ENCODE results near the gene UGT1A10.

Gene UGT1A10

GRCh38 chr2:233656443-233656842, 20.2 kb downstream of the UGT1A10 start:
- DNase-seq, result no peak

GRCh38 chr2:233658610-233659009, 22.4 kb downstream of the UGT1A10 start:
- DNase-seq, result no peak

GRCh38 chr2:233663911-233664310, 27.7 kb downstream of the UGT1A10 start:
- no peak for DNase-seq

- no peak for DNase-seq
These were observed 32.5 kb downstream of the UGT1A10 start for GRCh38 chr2:233668605-233669260.

- no peak for DNase-seq
These were observed 35.3 kb downstream of the UGT1A10 start, which contains the start of gene UGT1A9 for GRCh38 chr2:233671290-233672161. UGT1A9 (plus strand) TSS chr2:233671898; CDS start chr2:233671935, 37 bp downstream.

- no peak for DNase-seq
These were observed 36.6 kb downstream of the UGT1A10 start for GRCh38 chr2:233672886-233673285.

GRCh38 chr2:233673896-233674295, 37.6 kb downstream of the UGT1A10 start:
- no peak for DNase-seq

GRCh38 chr2:233674314-233674713, 38.1 kb downstream of the UGT1A10 start:
- no peak for DNase-seq

- DNase-seq, result no peak
These were observed 38.7 kb downstream of the UGT1A10 start for GRCh38 chr2:233674995-233675394.

- DNase-seq, result no peak
These were observed 39.8 kb downstream of the UGT1A10 start for GRCh38 chr2:233676046-233676445.

- no peak for DNase-seq
These were observed 42.9 kb downstream of the UGT1A10 start for GRCh38 chr2:233679196-233679595.

- no peak for DNase-seq
These were observed 44.3 kb downstream of the UGT1A10 start for GRCh38 chr2:233680361-233681045.

- no peak for DNase-seq
These were observed 45.4 kb downstream of the UGT1A10 start, which contains the start of gene UGT1A7 for GRCh38 chr2:233681521-233682099. UGT1A7 (plus strand) TSS chr2:233681901; CDS start chr2:233681938, 37 bp downstream.

GRCh38 chr2:233684640-233685039, 48.4 kb downstream of the UGT1A10 start:
- no peak for DNase-seq

GRCh38 chr2:233686928-233687327, 50.7 kb downstream of the UGT1A10 start:
- DNase-seq, result no peak

- no peak for DNase-seq
These were observed 52.1 kb downstream of the UGT1A10 start for GRCh38 chr2:233688341-233688740.

- DNase-seq, result no peak
These were observed 52.8 kb downstream of the UGT1A10 start for GRCh38 chr2:233689031-233689430.

GRCh38 chr2:233689501-233689900, 53.3 kb downstream of the UGT1A10 start:
- no peak for DNase-seq

GRCh38 chr2:233690444-233690843, 54.2 kb downstream of the UGT1A10 start:
- no peak for DNase-seq

GRCh38 chr2:233691443-233692433, 55.5 kb downstream of the UGT1A10 start:
- DNase-seq, result no peak

- DNase-seq, result no peak
These were observed 56.4 kb downstream of the UGT1A10 start, which contains the start of gene UGT1A6 for GRCh38 chr2:233692648-233693047. UGT1A6 (plus strand) TSS chr2:233692890; CDS start chr2:233693005, 115 bp downstream.

GRCh38 chr2:233693963-233694362, 57.7 kb downstream of the UGT1A10 start:
- DNase-seq, result no peak

Measured in GDM1 (cell line).